ENCODE measurements around the gene CYP27C1. TPM values are rescaled to one million over a fixed set of nuclear protein-coding genes. Genes with fewer than 3 reads are reported as not detected.
A peak's percentile ranks its signal among the peaks of the same experiment; 100 is the strongest.
"Not testable (repeated sequence)": the region's sequence is repeated elsewhere in the genome, so short reads cannot be mapped to it uniquely, and the experiment has no call there.

CYP27C1 gene
- total RNA-seq, 2 donors from 2014 or later: not detected

DNA sequence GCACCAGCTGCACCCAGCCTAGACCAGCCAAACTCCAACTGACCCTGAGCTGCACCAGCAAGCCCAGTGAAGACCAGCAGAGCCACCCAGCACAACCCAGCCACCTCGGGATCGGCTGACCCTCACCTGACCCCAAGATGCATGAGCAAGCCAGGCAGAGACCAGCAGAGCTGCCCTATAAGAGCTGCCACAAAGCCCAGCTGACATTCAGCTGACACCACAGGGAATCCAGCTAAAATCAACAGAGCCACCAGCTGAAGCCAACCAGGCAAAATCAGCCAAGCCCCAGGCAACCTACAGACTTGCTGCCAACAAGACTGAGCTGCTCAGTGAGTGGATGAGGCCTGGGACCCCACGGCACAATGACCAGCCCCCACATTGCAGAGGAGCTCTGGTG, 54.6 kb downstream of the CYP27C1 start:
- peak in 1 of 2 donors; percentile 22 for ATAC-seq
- Mint-ChIP-seq H3K27ac (peak overlapping the region in 1 of 2 donors; percentile 62), H3K27me3 (no peaks in the 10 kb centered on the region), H3K36me3 (no peaks in the 10 kb centered on the region), H3K9me3 (no peaks in the 10 kb centered on the region), H3K4me1 (ENCODE audit: low read depth in 2 of 2) (no peaks in the 10 kb centered on the region), H3K4me3 (no peak overlapping the region)
- DNase-seq (ENCODE audit: low spot score): no peak

DNA sequence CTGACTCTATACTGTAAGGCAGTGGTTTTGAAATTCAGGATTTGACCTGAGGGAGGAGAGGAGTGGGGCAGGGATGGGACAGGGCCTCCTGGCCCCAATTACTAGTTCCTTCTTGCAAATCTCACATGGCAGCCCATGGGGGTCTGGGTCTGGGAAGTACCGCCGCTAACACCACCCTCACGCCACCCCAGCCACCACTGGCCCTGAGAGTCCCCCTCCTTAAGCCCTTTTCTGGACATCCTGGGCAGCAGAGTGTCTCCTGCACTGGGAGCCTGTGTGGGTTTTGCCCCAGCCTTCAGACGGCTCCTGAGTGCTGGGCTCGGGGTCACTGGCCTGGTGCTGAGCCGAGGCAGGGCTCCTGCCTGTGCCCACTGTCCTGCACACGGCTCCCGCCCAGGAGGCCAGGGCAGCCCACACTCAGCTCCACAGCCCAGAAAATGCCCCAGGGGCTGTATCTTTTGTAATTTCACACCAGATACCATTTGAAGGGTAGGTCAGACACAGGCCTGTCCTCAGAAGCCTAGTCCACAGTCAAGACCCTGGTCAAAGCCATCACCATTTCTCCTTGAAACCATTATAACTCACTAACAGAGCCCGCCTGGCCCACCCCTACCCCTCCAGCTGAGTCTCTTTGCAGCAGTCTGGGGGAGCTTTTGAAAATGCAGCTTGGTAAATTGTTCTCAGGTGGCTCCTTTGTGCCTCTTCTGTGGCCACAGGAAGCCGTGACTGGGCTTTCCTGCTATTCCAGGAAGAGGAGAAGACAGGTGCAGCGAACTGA, 55.1 kb downstream of the CYP27C1 start:
- H3K27me3 Mint-ChIP-seq: no peaks in the 10 kb centered on the region
- ATAC-seq (peak in 1 of 2 donors; percentile 10), DNase-seq (ENCODE audit: low spot score) (no peak)
- no peaks in the 10 kb centered on the region for H3K4me1 Mint-ChIP-seq (ENCODE audit: low read depth in 2 of 2)
- no peaks in the 10 kb centered on the region for H3K36me3 Mint-ChIP-seq
- H3K9me3 Mint-ChIP-seq: no peaks in the 10 kb centered on the region
- H3K4me3 Mint-ChIP-seq: no peak overlapping the region
- peak overlapping the region in 1 of 2 donors; percentile 62 for H3K27ac Mint-ChIP-seq

DNA sequence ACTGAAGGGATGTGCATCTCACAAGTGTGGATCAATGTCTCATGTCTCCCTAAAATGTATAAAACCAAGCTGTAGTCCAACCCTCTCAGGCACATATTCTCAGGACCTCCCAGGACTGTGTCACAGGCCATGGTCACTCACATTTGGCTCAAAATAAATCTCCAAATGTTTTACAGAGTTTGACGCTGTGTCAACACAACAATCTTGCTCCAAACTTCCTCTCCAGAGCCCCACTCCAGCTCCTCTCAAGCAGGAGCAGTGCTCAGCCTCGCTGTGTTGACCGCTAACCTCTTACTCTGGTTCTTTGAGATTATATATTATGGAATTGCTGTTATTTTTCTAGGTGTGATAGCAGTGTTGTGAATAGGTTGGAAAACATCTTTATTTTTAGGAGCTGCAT, 56.2 kb downstream of the CYP27C1 start:
- no peaks in the 10 kb centered on the region for H3K9me3 Mint-ChIP-seq
- H3K4me3 Mint-ChIP-seq: no peak overlapping the region
- ATAC-seq (no peak), DNase-seq (ENCODE audit: low spot score) (no peak)
- peaks cover 0 to 2% of the 10 kb centered on the region in 2 donors for H3K27me3 Mint-ChIP-seq
- H3K27ac Mint-ChIP-seq: no peak overlapping the region
- no peaks in the 10 kb centered on the region for H3K4me1 Mint-ChIP-seq (ENCODE audit: low read depth in 2 of 2)
- no peaks in the 10 kb centered on the region for H3K36me3 Mint-ChIP-seq

DNA sequence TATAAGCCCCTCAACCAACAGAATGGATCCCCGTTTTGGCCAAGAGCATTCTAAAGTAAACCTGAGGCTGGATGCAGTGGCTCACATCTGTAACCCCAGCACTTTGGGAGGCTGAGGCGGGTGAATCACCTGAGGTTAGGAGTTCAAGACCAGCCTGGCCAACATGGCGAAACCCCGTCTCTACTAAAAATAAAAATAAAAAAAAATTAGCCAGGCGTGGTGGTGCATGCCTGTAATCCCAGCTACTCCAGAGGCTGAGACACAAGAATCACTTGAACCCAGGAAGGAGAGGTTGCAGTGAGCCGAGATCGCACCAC, 57.1 kb downstream of the CYP27C1 start:
- not testable (repeated sequence) for H3K4me1 Mint-ChIP-seq (ENCODE audit: low read depth in 2 of 2); DNase-seq (ENCODE audit: low spot score)

GRCh38 chr2:127162261-127163089, 57.6 kb downstream of the CYP27C1 start:
- Mint-ChIP-seq H3K9me3 (no peaks in the 10 kb centered on the region), H3K27ac (no peak overlapping the region), H3K27me3 (peaks cover 0 to 2% of the 10 kb centered on the region in 2 donors), H3K4me3 (no peak overlapping the region), H3K36me3 (no peaks in the 10 kb centered on the region), H3K4me1 (ENCODE audit: low read depth in 2 of 2) (no peaks in the 10 kb centered on the region)
- ATAC-seq (no peak), DNase-seq (ENCODE audit: low spot score) (no peak)

More for the DNA sequence above, 57.1 kb downstream of the CYP27C1 start:
- not testable (repeated sequence) for H3K36me3 Mint-ChIP-seq, ATAC-seq, H3K9me3 Mint-ChIP-seq, H3K27me3 Mint-ChIP-seq, H3K27ac Mint-ChIP-seq, H3K4me3 Mint-ChIP-seq

- Mint-ChIP-seq H3K27ac (no peak overlapping the region), H3K4me1 (ENCODE audit: low read depth in 2 of 2) (no peaks in the 10 kb centered on the region)
- ATAC-seq: no peak
These were observed 58.6 kb downstream of the CYP27C1 start for GRCh38 chr2:127161176-127162136.

GRCh38 chr2:127160676-127161075, 59.4 kb downstream of the CYP27C1 start:
- DNase-seq (ENCODE audit: low spot score): no peak
- no peaks in the 10 kb centered on the region for H3K36me3 Mint-ChIP-seq
- H3K4me1 Mint-ChIP-seq (ENCODE audit: low read depth in 2 of 2): no peaks in the 10 kb centered on the region
- H3K9me3 Mint-ChIP-seq: no peaks in the 10 kb centered on the region
- ATAC-seq: no peak
- peaks cover 0 to 2% of the 10 kb centered on the region in 2 donors for H3K27me3 Mint-ChIP-seq
- H3K27ac Mint-ChIP-seq: no peak overlapping the region
- no peak overlapping the region for H3K4me3 Mint-ChIP-seq

More at GRCh38 chr2:127161176-127162136, 58.6 kb downstream of the CYP27C1 start:
- peaks cover 0 to 2% of the 10 kb centered on the region in 2 donors for H3K27me3 Mint-ChIP-seq
- no peak overlapping the region for H3K4me3 Mint-ChIP-seq
- no peaks in the 10 kb centered on the region for H3K9me3 Mint-ChIP-seq
- H3K36me3 Mint-ChIP-seq: no peaks in the 10 kb centered on the region
- DNase-seq (ENCODE audit: low spot score): no peak

DNA sequence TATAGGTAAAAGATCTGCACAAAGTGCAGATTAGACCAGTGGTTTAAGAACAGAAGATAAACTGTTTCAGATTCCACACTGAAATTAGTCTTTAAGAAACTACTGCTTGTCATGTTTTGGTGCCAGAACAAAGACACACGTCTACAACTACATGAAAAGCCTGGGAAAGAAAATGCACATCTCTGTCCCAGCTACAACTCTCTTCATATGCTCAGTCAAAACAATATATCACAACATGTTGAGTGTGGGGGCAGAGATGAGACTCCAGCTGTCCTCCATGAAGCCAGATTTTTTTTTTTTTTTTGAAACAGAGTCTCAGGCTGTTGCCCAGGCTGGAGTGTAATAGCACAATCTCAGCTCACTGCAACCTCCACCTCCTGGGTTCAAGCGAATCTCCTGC, 60.6 kb downstream of the CYP27C1 start:
- Mint-ChIP-seq H3K4me3 (no peak overlapping the region), H3K36me3 (no peaks in the 10 kb centered on the region), H3K27ac (no peak overlapping the region), H3K9me3 (no peaks in the 10 kb centered on the region), H3K27me3 (peaks cover 0 to 2% of the 10 kb centered on the region in 2 donors), H3K4me1 (ENCODE audit: low read depth in 2 of 2) (no peaks in the 10 kb centered on the region)
- ATAC-seq (no peak), DNase-seq (ENCODE audit: low spot score) (no peak)

DNA sequence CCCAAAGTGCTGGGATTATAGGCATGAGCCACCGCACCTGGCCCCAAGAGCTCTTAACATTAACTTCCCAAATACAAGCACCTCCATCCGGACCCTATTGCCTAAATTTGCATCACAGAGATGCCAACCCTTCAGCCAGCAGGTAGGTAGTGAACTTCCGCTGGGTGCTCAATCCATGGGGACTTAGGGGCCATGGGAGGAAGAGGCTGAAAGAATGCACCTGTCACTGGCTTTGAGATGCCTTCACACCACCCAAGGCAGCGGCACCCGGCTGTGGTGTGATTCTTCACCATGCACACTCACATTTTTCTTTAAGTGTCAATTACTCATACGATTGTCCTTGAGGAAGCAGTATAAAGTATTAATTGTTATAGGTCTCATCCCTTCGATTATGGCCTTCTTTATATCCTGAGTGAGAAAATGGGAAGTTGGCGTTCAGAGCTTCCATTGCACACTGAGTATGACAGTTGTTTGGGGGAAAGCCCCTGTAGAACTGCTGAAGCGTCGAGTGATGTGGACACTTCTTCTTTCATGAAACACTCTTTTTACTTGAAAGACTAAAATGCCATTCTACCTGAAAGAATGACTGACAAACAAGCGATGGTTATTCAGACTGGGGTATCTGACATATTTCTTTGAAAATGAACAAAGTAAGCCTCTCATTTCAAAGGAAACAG, 61.3 kb downstream of the CYP27C1 start:
- H3K36me3 Mint-ChIP-seq: no peaks in the 10 kb centered on the region
- H3K9me3 Mint-ChIP-seq: no peaks in the 10 kb centered on the region
- no peak overlapping the region for H3K4me3 Mint-ChIP-seq
- DNase-seq (ENCODE audit: low spot score) (no peak), ATAC-seq (no peak)
- H3K27ac Mint-ChIP-seq: no peak overlapping the region
- peaks cover 0 to 2% of the 10 kb centered on the region in 2 donors for H3K27me3 Mint-ChIP-seq
- no peaks in the 10 kb centered on the region for H3K4me1 Mint-ChIP-seq (ENCODE audit: low read depth in 2 of 2)

- ATAC-seq: peak in 1 of 2 donors; percentile 31
- DNase-seq (ENCODE audit: low spot score): no peak
- H3K36me3 Mint-ChIP-seq: no peaks in the 10 kb centered on the region
- H3K4me3 Mint-ChIP-seq: no peak overlapping the region
- H3K27ac Mint-ChIP-seq: no peak overlapping the region
- no peaks in the 10 kb centered on the region for H3K4me1 Mint-ChIP-seq (ENCODE audit: low read depth in 2 of 2)
- no peaks in the 10 kb centered on the region for H3K9me3 Mint-ChIP-seq
- peaks cover 0 to 2% of the 10 kb centered on the region in 2 donors for H3K27me3 Mint-ChIP-seq
These were observed 62.2 kb downstream of the CYP27C1 start for GRCh38 chr2:127157651-127158485.

GRCh38 chr2:127157114-127157513, 63.0 kb downstream of the CYP27C1 start:
- no peaks in the 10 kb centered on the region for H3K9me3 Mint-ChIP-seq
- no peak for ATAC-seq

GRCh38 chr2:127155947-127156346, 64.2 kb downstream of the CYP27C1 start:
- Mint-ChIP-seq H3K9me3 (no peaks in the 10 kb centered on the region), H3K4me3 (no peak overlapping the region), H3K36me3 (no peaks in the 10 kb centered on the region), H3K4me1 (ENCODE audit: low read depth in 2 of 2) (no peaks in the 10 kb centered on the region), H3K27ac (no peak overlapping the region), H3K27me3 (peaks cover 0 to 2% of the 10 kb centered on the region in 2 donors)
- ATAC-seq (no peak), DNase-seq (ENCODE audit: low spot score) (no peak)

More at GRCh38 chr2:127157114-127157513, 63.0 kb downstream of the CYP27C1 start:
- DNase-seq (ENCODE audit: low spot score): no peak
- Mint-ChIP-seq H3K4me1 (ENCODE audit: low read depth in 2 of 2) (no peaks in the 10 kb centered on the region), H3K4me3 (no peak overlapping the region), H3K27ac (no peak overlapping the region), H3K27me3 (peaks cover 0 to 2% of the 10 kb centered on the region in 2 donors), H3K36me3 (no peaks in the 10 kb centered on the region)
